HL-60 (cell line): ENCODE results near the gene NOCT.

Experiments
- DNase-seq, 2 experiments: peaks; one replicate each; pipeline ENCODE4 v3.0.0-alpha.2; 2010 to 2020; ENCODE audit warnings: low read depth in 1 of 2, low spot score in 1 of 2
- H3K27ac ChIP-seq: fragments of 250-450 bp; sonication (Bioruptor Pico); replicated peaks from 2 replicates; pipeline ENCODE4 v1.5.1; 2020; ENCODE audit warnings: mild to moderate bottlenecking, moderate library complexity
- H3K27me3 ChIP-seq: fragments of 250-450 bp; sonication (Bioruptor Pico); 2 replicates; pipeline ENCODE4 v1.5.1; 2021; ENCODE audit warnings: mild to moderate bottlenecking, moderate library complexity; ENCODE audit not compliant: insufficient read depth, poor library complexity, severe bottlenecking
- H3K4me3 ChIP-seq: replicated peaks from 2 replicates; pipeline ENCODE4 v1.5.1; 2011; ENCODE audit warnings: mild to moderate bottlenecking, control low read depth, low read length; ENCODE audit not compliant: insufficient read depth
- CTCF ChIP-seq: IDR thresholded peaks from one replicate; pipeline ENCODE4 v1.5.1; 2011; ENCODE audit warnings: low read length, control low read depth, inconsistent platforms; ENCODE audit not compliant: insufficient read depth
- GABPA ChIP-seq: IDR thresholded peaks from 2 replicates; pipeline ENCODE4 v1.6.1; 2012; ENCODE audit warnings: low read depth
- POLR2AphosphoS5 ChIP-seq: IDR thresholded peaks from 2 replicates; pipeline ENCODE4 v1.6.1; 2012; ENCODE audit warnings: low read depth
- REST ChIP-seq: IDR thresholded peaks from 2 replicates; pipeline ENCODE4 v1.6.1; 2012; ENCODE audit warnings: low read depth; ENCODE audit not compliant: insufficient replicate concordance
- SPI1 ChIP-seq: IDR thresholded peaks from 2 replicates; pipeline ENCODE4 v1.6.1; 2012; ENCODE audit warnings: low read depth, mild to moderate bottlenecking, borderline replicate concordance

The NOCT gene

GRCh38 chr4:139038874-139039443 lies 23.4 kb downstream of the NOCT start:
- no peak for DNase-seq
- Histone ChIP-seq H3K27ac (no peak overlapping the region), H3K27me3 (no peaks in the 10 kb centered on the region), H3K4me3 (no peak overlapping the region)
- no peak for TF ChIP-seq CTCF

- TF ChIP-seq GABPA (no peak), POLR2AphosphoS5 (no peak), REST (no peak), CTCF (no peak), SPI1 (no peak)
- Histone ChIP-seq H3K4me3 (no peak overlapping the region), H3K27me3 (no peaks in the 10 kb centered on the region), H3K27ac (no peak overlapping the region)
- DNase-seq = no peak
These were observed 27.4 kb downstream of the NOCT start for GRCh38 chr4:139042981-139043460.

GRCh38 chr4:139044291-139044690 lies 28.7 kb downstream of the NOCT start:
- no peaks in the 10 kb centered on the region for H3K27me3 ChIP-seq
- no peak for TF ChIP-seq SPI1
- TF ChIP-seq GABPA = no peak
- TF ChIP-seq POLR2AphosphoS5 = no peak
- TF ChIP-seq CTCF = no peak
- H3K4me3 ChIP-seq = no peak overlapping the region
- H3K27ac ChIP-seq = no peak overlapping the region
- DNase-seq = no peak

GRCh38 chr4:139048026-139048425 lies 32.4 kb downstream of the NOCT start:
- no peak for DNase-seq
- Histone ChIP-seq H3K27me3 (no peaks in the 10 kb centered on the region), H3K4me3 (no peak overlapping the region), H3K27ac (no peak overlapping the region; the same call in 1 of the 2 replicates)
- TF ChIP-seq POLR2AphosphoS5 = no peak
- TF ChIP-seq GABPA = no peak
- no peak for TF ChIP-seq SPI1
- no peak for TF ChIP-seq CTCF
- no peak for TF ChIP-seq REST
